PC-3 (cell line): Measurements from ENCODE around the gene TIGD2.

Source experiments
- EZH2 ChIP-seq: fragments of 300-600 bp; sonication (generic); IDR thresholded peaks from one replicate; pipeline ENCODE4 v1.6.1; 2017; ENCODE audit warnings: antibody characterized with exemption, mild to moderate bottlenecking, low read length; ENCODE audit not compliant: unreplicated experiment
- EZH2phosphoT487 ChIP-seq: fragments of 300-600 bp; sonication (generic); IDR thresholded peaks from 2 replicates; pipeline ENCODE4 v1.6.1; 2018; ENCODE audit warnings: mild to moderate bottlenecking, antibody characterized with exemption, low read length, borderline replicate concordance
- TF ChIP-seq, protein P1 (sequence below): fragments of 300-600 bp; sonication (generic); conservative IDR thresholded peaks from 2 replicates; pipeline ENCODE4 v1.5.1; 2017; ENCODE audit warnings: antibody characterized with exemption, low read depth, mild to moderate bottlenecking, low read length

DNA sequence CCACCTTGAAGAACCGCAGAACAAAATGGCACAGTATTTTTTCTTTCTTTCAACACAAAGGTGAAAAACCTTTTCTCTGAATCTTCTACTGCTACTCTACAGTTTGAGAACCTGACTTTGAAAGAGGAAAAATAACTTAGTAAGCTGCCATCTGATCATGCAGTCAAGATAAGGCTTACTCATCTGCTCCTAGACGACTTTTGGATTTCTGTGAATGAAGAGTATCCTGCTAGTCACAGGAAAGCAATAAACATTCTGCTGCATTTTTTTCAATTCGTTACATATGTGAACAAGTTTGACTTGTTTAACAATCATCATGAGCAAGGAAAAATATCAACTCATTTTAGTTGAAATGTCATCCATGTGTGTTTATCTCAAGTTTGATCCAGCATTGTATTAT lies 25.2 kb downstream of the TIGD2 start:
- TF ChIP-seq, protein P1, sequence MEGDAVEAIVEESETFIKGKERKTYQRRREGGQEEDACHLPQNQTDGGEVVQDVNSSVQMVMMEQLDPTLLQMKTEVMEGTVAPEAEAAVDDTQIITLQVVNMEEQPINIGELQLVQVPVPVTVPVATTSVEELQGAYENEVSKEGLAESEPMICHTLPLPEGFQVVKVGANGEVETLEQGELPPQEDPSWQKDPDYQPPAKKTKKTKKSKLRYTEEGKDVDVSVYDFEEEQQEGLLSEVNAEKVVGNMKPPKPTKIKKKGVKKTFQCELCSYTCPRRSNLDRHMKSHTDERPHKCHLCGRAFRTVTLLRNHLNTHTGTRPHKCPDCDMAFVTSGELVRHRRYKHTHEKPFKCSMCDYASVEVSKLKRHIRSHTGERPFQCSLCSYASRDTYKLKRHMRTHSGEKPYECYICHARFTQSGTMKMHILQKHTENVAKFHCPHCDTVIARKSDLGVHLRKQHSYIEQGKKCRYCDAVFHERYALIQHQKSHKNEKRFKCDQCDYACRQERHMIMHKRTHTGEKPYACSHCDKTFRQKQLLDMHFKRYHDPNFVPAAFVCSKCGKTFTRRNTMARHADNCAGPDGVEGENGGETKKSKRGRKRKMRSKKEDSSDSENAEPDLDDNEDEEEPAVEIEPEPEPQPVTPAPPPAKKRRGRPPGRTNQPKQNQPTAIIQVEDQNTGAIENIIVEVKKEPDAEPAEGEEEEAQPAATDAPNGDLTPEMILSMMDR: no peak
- TF ChIP-seq EZH2 (no peak), EZH2phosphoT487 (no peak)
